Measurements from ENCODE around the gene GAS6.
A peak's percentile ranks its signal among the peaks of the same experiment; 100 is the strongest.

The GAS6 gene

DNA sequence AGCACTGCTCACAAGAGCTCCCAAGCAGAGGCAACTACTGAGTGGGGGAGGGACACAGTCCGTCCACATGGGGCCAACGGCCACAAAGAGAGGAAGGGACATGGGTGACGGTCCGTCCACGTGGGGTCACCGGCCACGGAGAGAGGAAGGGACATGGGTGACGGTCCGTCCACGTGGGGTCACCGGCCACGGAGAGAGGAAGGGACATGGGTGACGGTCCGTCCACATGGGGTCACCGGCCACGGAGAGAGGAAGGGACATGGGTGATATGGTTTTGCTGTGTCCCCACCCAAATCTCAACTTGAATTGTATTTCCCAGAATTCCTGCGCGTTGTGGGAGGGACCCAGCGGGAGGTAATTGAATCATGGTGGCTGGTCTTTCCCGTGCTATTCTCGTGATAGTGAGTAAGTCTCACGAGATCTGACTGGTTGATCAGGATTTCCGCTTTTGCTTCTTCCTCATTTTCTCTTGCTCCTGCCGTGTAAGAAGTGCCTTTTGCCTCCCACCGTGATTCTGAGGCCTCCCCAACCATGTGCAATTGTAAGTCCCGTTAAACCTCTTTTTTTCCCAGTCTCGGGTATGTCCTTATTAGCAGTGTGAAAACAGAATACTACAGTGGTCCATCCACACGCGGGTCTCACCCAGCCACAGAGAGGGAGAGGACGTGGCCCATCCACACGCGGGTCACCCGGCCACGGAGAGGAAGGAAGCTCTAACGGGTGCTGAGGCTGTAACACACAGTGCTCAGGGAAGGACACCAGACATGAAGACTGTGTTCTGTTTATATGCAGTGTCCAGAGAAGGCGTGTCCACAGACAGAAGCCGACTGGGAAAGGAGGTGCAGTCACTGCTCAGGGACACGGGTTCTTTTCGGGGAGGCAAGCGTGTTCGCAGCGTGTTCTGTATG, 48.5 kb downstream of the GAS6 start:
- no peak overlapping the region for H2AFZ ChIP-seq (ENCODE audit: low read depth, low read length, severe bottlenecking)
- H3K79me2 ChIP-seq (ENCODE audit: insufficient read depth, low read length), result no peaks in the 10 kb centered on the region
- H3K36me3 ChIP-seq (ENCODE audit: low read length), result no peaks in the 10 kb centered on the region
- no peaks in the 10 kb centered on the region for H4K20me1 ChIP-seq (ENCODE audit: low read depth, low read length)
- peak overlapping the region; percentile 40 for H3K4me3 ChIP-seq (ENCODE audit: insufficient read depth, low read length, poor library complexity, severe bottlenecking)
- H3K27ac ChIP-seq (ENCODE audit: low read depth, low read length), result no peak overlapping the region
- H3K27me3 ChIP-seq (ENCODE audit: low read length), result no peaks in the 10 kb centered on the region
- H3K9me3 ChIP-seq (ENCODE audit: insufficient read depth, low read length), result no peaks in the 10 kb centered on the region
- H3F3A ChIP-seq (ENCODE audit: insufficient read depth), result no peaks in the 10 kb centered on the region
- no peak overlapping the region for H3K9ac ChIP-seq (ENCODE audit: low read length)
- TF ChIP-seq, protein P1, sequence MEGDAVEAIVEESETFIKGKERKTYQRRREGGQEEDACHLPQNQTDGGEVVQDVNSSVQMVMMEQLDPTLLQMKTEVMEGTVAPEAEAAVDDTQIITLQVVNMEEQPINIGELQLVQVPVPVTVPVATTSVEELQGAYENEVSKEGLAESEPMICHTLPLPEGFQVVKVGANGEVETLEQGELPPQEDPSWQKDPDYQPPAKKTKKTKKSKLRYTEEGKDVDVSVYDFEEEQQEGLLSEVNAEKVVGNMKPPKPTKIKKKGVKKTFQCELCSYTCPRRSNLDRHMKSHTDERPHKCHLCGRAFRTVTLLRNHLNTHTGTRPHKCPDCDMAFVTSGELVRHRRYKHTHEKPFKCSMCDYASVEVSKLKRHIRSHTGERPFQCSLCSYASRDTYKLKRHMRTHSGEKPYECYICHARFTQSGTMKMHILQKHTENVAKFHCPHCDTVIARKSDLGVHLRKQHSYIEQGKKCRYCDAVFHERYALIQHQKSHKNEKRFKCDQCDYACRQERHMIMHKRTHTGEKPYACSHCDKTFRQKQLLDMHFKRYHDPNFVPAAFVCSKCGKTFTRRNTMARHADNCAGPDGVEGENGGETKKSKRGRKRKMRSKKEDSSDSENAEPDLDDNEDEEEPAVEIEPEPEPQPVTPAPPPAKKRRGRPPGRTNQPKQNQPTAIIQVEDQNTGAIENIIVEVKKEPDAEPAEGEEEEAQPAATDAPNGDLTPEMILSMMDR (IDR thresholded peaks at IDR 0.05; ENCODE audit: insufficient read depth, low read length, poor library complexity, severe bottlenecking), result no peak
- TF ChIP-seq EZH2phosphoT487 (conservative IDR thresholded peaks at IDR 0.05; ENCODE audit: low read length), result no peak
- H3K9me2 ChIP-seq (replicated peaks; ENCODE audit: insufficient read depth, low read length), result no peaks in the 10 kb centered on the region
- H3K4me2 ChIP-seq (ENCODE audit: low read depth, low read length, poor library complexity, severe bottlenecking), result peak overlapping the region; percentile 29

DNA sequence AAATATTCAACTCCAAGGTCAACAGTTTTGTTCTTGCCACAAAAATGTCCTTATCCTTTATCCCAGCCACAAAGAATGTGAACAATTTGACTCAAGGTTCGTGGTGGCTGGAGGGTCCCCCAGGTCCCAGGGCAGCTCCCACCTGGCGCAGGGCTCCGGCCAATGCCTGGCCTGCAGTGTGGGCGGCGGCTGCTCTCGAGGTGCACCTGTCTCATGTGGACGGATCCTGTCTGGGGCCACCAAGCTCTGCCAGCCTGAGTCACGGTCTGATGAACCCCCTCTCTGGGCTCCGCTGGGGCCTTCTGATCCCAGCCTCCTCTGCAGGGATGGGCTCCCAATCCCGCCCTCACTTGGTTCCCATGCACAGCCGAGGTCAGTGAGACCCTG, 49.4 kb downstream of the GAS6 start:
- Histone ChIP-seq H3K9ac (ENCODE audit: low read length) (no peak overlapping the region), H3K9me2 (replicated peaks; ENCODE audit: insufficient read depth, low read length) (no peaks in the 10 kb centered on the region), H3K27ac (ENCODE audit: low read depth, low read length) (no peak overlapping the region), H3K27me3 (ENCODE audit: low read length) (no peaks in the 10 kb centered on the region), H3K4me3 (ENCODE audit: insufficient read depth, low read length, poor library complexity, severe bottlenecking) (no peak overlapping the region), H2AFZ (ENCODE audit: low read depth, low read length, severe bottlenecking) (no peak overlapping the region), H3F3A (ENCODE audit: insufficient read depth) (no peaks in the 10 kb centered on the region), H3K79me2 (ENCODE audit: insufficient read depth, low read length) (no peaks in the 10 kb centered on the region), H4K20me1 (ENCODE audit: low read depth, low read length) (no peaks in the 10 kb centered on the region), H3K36me3 (ENCODE audit: low read length) (no peaks in the 10 kb centered on the region), H3K9me3 (ENCODE audit: insufficient read depth, low read length) (no peaks in the 10 kb centered on the region), H3K4me2 (ENCODE audit: low read depth, low read length, poor library complexity, severe bottlenecking) (no peak overlapping the region)
- no peak for TF ChIP-seq EZH2phosphoT487 (conservative IDR thresholded peaks at IDR 0.05; ENCODE audit: low read length)
- TF ChIP-seq, protein P1 (IDR thresholded peaks at IDR 0.05; ENCODE audit: insufficient read depth, low read length, poor library complexity, severe bottlenecking), result no peak

DNA sequence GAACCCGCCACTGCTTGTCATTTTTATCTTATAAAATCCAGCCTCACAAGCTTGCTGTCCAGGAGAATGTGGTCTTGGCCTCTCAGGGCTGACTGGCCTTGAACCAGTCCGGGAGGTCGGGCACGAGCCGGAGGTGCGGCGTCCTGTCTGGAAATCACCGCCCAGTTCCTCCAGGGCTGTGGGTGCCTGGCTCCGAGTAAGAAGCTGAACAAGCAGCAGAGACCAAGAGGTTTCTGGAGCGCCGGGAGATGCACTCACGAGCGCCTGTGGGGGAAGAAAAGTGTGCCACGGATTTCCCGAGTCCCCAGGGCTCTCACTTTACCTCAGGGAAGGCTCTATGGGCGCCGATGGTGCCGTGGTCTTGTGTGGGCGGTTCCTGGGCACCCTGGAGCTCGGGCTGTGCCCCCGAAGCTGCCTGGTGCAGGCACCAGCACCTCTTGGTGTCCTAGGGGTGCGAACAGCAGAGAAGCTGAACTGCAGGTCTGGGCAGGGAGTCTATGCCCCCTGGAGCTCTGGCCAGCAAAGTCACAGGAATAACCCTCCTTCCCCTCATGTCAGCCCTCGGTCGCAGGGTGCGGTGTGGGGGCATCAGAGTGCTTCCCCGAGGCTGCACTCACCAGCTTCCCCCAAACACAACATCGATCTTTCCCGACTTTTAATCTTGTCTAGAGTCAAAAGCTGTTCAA, 50.0 kb downstream of the GAS6 start:
- Histone ChIP-seq H3K4me2 (ENCODE audit: low read depth, low read length, poor library complexity, severe bottlenecking) (no peak overlapping the region), H3K79me2 (ENCODE audit: insufficient read depth, low read length) (no peaks in the 10 kb centered on the region), H3K27me3 (ENCODE audit: low read length) (no peaks in the 10 kb centered on the region)

More for the DNA sequence above, 50.0 kb downstream of the GAS6 start:
- TF ChIP-seq, protein P1 (IDR thresholded peaks at IDR 0.05; ENCODE audit: insufficient read depth, low read length, poor library complexity, severe bottlenecking), result no peak
- no peak for TF ChIP-seq EZH2phosphoT487 (conservative IDR thresholded peaks at IDR 0.05; ENCODE audit: low read length)
- Histone ChIP-seq H3K4me3 (ENCODE audit: insufficient read depth, low read length, poor library complexity, severe bottlenecking) (no peak overlapping the region), H2AFZ (ENCODE audit: low read depth, low read length, severe bottlenecking) (no peak overlapping the region), H3K9me3 (ENCODE audit: insufficient read depth, low read length) (no peaks in the 10 kb centered on the region), H3K9ac (ENCODE audit: low read length) (no peak overlapping the region), H4K20me1 (ENCODE audit: low read depth, low read length) (no peaks in the 10 kb centered on the region), H3K27ac (ENCODE audit: low read depth, low read length) (no peak overlapping the region), H3K9me2 (replicated peaks; ENCODE audit: insufficient read depth, low read length) (no peaks in the 10 kb centered on the region), H3K36me3 (ENCODE audit: low read length) (no peaks in the 10 kb centered on the region), H3F3A (ENCODE audit: insufficient read depth) (no peaks in the 10 kb centered on the region)

All from SU-DHL-6 (cell line).